HG03521 (cell line): ENCODE results near the gene CCNO.
A peak's percentile ranks its signal among the peaks of the same experiment; 100 is the strongest.

Experiments
- ATAC-seq: cut with Tn5 transposase; IDR thresholded peaks from one replicate; pipeline ENCODE4 v1.9.1; 2021; ENCODE audit warnings: mild to moderate bottlenecking, moderate library complexity; ENCODE audit not compliant: unreplicated experiment

CCNO gene

GRCh38 chr5:55232985-55233928 is at the start of gene CCNO:
TSS of gene CCNO (minus strand) at chr5:55233608. CDS start at chr5:55233523, 85 bp downstream.
- ATAC-seq = peak; percentile 41

- no peak for ATAC-seq
Observed at GRCh38 chr5:55278778-55279177, 45.4 kb upstream of the CCNO start.

GRCh38 chr5:55276771-55277170 is 43.4 kb upstream of the CCNO start:
- no peak for ATAC-seq

- no peak for ATAC-seq
Observed at GRCh38 chr5:55258339-55258738, 24.9 kb upstream of the CCNO start.

GRCh38 chr5:55254802-55255201 is 21.4 kb upstream of the CCNO start:
- no peak for ATAC-seq

- no peak for ATAC-seq
Observed at GRCh38 chr5:55250064-55250463, 16.7 kb upstream of the CCNO start.

- no peak for ATAC-seq
Observed at GRCh38 chr5:55241746-55242145, 8.3 kb upstream of the CCNO start.

GRCh38 chr5:55236800-55237199 is 3.4 kb upstream of the CCNO start:
- no peak for ATAC-seq

GRCh38 chr5:55234121-55234700 is 803 bp upstream of the CCNO start:
- no peak for ATAC-seq

GRCh38 chr5:55232271-55232984 is 980 bp downstream of the CCNO start:
- no peak for ATAC-seq

GRCh38 chr5:55231919-55232270 is 1.5 kb downstream of the CCNO start:
- ATAC-seq = no peak

GRCh38 chr5:55231029-55231918 is 2.1 kb downstream of the CCNO start:
- ATAC-seq = no peak

GRCh38 chr5:55230086-55230629 is 3.2 kb downstream of the CCNO start:
- no peak for ATAC-seq

GRCh38 chr5:55227664-55228430 is 5.6 kb downstream of the CCNO start:
- no peak for ATAC-seq

- peak; percentile 47 for ATAC-seq
Observed at GRCh38 chr5:55226934-55227663, 6.3 kb downstream of the CCNO start, which contains the start of gene MCIDAS. TSS of gene MCIDAS (minus strand) at chr5:55227315. CDS start at chr5:55227138, 177 bp downstream.

- peak; percentile 40 for ATAC-seq
Observed at GRCh38 chr5:55226027-55226933, 7.1 kb downstream of the CCNO start.

- ATAC-seq = no peak
Observed at GRCh38 chr5:55225346-55225745, 8.1 kb downstream of the CCNO start.

GRCh38 chr5:55223812-55224240 is 9.6 kb downstream of the CCNO start:
- no peak for ATAC-seq
